Prostate gland (tissue), 2 donors: ENCODE measurements around the gene UBE2J2. TPM values are rescaled to one million over a fixed set of nuclear protein-coding genes. Genes with fewer than 3 reads are reported as not detected.
A peak's percentile ranks its signal among the peaks of the same experiment; 100 is the strongest.

Experiments used
- DNase-seq: peaks from one replicate; pipeline ENCODE4 v3.0.0-alpha.2; 2019; ENCODE audit warnings: low spot score
- H3K27ac ChIP-seq, 2 donors: fragments of 200-600 bp; sonication (generic); 2 replicates each; pipeline ENCODE4 v1.5.1; 2017 to 2019
- H3K27me3 ChIP-seq: fragments of 200-600 bp; sonication (generic); replicated peaks from 2 replicates; pipeline ENCODE4 v1.5.1; 2019; ENCODE audit not compliant: insufficient read depth
- H3K36me3 ChIP-seq, 2 donors: fragments of 200-600 bp; sonication (generic); 1 replicate in 1 of 2; 2 replicates in 1 of 2; pipeline versions ENCODE4 v1.5.1 to v1.8.1; 2017 to 2019
- H3K4me1 ChIP-seq: fragments of 200-600 bp; sonication (generic); replicated peaks from 2 replicates; pipeline ENCODE4 v1.5.1; 2019
- H3K4me3 ChIP-seq, 2 donors: fragments of 200-600 bp; sonication (generic); 2 replicates each; pipeline ENCODE4 v1.5.1; 2017 to 2019
- H3K9me3 ChIP-seq: fragments of 200-600 bp; sonication (generic); 2 replicates; pipeline ENCODE4 v1.5.1; 2017
- CTCF ChIP-seq, 4 experiments: fragments of 200-600 bp in 2 of 4; fragments of 450-650 bp in 2 of 4; sonication (generic) in 2 of 4; IDR thresholded peaks; 1 replicate in 3 of 4; 2 replicates in 1 of 4; pipeline ENCODE4 v1.5.1; 2016 to 2019; ENCODE audit warnings: antibody characterized with exemption in 4 of 4, mild to moderate bottlenecking in 2 of 4, moderate library complexity in 2 of 4
- POLR2A ChIP-seq: fragments of 450-650 bp; IDR thresholded peaks from one replicate; pipeline ENCODE4 v1.6.1; 2016; ENCODE audit warnings: antibody characterized with exemption, mild to moderate bottlenecking
- POLR2AphosphoS5 ChIP-seq: sonication (generic); formaldehyde crosslinking; IDR thresholded peaks from one replicate; pipeline ENCODE4 v1.6.1; 2017; ENCODE audit warnings: antibody characterized with exemption
- WGBS: methylation state at CpG from one replicate; pipeline ENCODE4 v1.1.5; 2018; 5-methylcytosine and 5-hydroxymethylcytosine counted together
- intact Hi-C: fragments of 100-400 bp; cut with DNase I; formaldehyde crosslinking; loops from one replicate; pipeline ENCODE4 v1.14.2; 2022
- total RNA-seq, 2 donors: library from RNA; depleted of rRNA; stranded (reverse); fragments of >200 nt; gene quantifications; one replicate each; pipeline ENCODE4 v1.1.0, GENCODE V29; 2016

Gene UBE2J2
- total RNA-seq, 2 donors from 2014 or later, result 56.0 to 79.4 TPM

- TF ChIP-seq POLR2A (no peak), CTCF (IDR thresholded peaks at IDR 0.05) (no peak)
- Histone ChIP-seq H3K36me3 (no peaks in the 10 kb centered on the region), H3K27ac (peak overlapping the region; percentile 71 to 75), H3K27me3 (no peaks in the 10 kb centered on the region), H3K9me3 (no peaks in the 10 kb centered on the region), H3K4me1 (peaks cover 22% of the 10 kb centered on the region), H3K4me3 (peak overlapping the region; percentile 91 to 99)
- 30% methylated on average over 43 of the region's 43 CpGs for WGBS
- intact Hi-C loops, result no loop called here
- DNase-seq, result no peak
Observed at GRCh38 chr1:1272341-1273208, 1.1 kb downstream of the UBE2J2 start.

DNA sequence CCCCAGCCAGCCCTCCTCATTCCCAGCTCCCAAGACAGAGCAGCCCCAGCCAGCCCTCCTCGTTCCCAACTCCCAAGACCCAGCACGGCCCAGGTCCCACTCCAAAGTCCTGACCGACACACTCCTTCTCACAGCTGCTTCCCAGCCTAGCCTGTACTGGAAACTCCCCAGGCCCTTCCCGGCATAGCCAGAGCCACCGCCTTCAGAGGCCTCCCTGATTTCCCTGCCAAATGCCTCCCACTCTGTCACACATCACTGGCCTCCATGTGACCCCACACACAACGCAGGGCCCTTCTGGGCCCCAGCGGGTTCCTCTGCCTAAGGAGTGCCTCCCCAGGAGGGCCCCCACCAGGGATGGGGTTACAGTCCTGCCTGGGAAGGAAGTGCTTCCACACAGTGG is 2.8 kb downstream of the UBE2J2 start:
- Histone ChIP-seq H3K4me3 (no peak overlapping the region), H3K36me3 (no peaks in the 10 kb centered on the region), H3K9me3 (no peaks in the 10 kb centered on the region), H3K4me1 (peaks cover 22% of the 10 kb centered on the region), H3K27ac (no peak overlapping the region), H3K27me3 (no peaks in the 10 kb centered on the region)
- WGBS, result 70% methylated on average over 7 of the region's 7 CpGs
- intact Hi-C loops, result no loop called here
- TF ChIP-seq POLR2AphosphoS5, result no peak
- TF ChIP-seq POLR2A, result no peak
- TF ChIP-seq CTCF (IDR thresholded peaks at IDR 0.05), result no peak
- no peak for DNase-seq

GRCh38 chr1:1268284-1268682 is 5.4 kb downstream of the UBE2J2 start:
- DNase-seq, result no peak
- no peak overlapping the region for H3K27ac ChIP-seq
- peaks cover 22% of the 10 kb centered on the region for H3K4me1 ChIP-seq
- intact Hi-C loops, result no loop called here
- H3K27me3 ChIP-seq, result no peaks in the 10 kb centered on the region
- no peaks in the 10 kb centered on the region for H3K36me3 ChIP-seq
- 95% methylated on average over 13 of the region's 13 CpGs for WGBS
- H3K4me3 ChIP-seq, result no peak overlapping the region
- H3K9me3 ChIP-seq, result no peaks in the 10 kb centered on the region
- no peak for TF ChIP-seq CTCF (IDR thresholded peaks at IDR 0.05)
- TF ChIP-seq POLR2A, result no peak
- TF ChIP-seq POLR2AphosphoS5, result no peak

DNA sequence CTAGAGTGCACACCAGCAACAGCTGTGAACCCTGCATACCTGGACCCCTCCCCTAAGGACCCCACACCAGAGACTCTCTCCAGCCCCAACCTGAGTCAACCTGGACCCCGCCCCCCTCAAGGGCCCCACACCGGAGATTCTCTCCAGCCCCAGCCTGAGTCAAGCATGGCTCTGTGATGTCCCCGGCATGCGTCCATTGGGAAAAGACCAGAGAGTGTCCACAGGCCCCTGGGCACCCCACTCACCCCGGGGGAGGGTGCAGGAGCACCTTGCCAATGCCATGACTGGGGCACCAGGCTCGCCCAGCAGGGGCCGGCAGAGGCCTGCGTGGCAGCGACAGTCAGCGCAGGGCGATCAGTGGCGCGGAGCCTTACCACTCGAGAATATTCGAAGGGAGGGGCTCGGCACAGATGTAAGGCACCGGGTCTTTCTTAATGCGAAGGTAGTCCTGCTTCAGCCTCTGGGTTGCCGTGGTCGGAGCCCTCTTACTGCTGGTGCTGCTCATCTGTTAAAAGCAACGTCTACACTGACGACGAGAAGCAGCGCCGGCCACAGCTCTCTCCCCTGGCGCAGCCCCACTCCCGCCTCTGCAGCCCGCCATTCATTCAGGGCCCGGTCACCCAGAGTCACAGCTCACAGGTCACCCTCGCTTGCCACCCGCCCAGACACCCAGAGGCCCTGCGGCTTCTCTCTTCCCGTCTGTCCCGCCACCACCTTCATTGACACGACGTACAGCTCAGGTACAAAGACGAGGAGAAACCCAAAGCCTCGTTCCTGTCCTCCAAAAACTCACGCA is 6.0 kb downstream of the UBE2J2 start:
- Histone ChIP-seq H3K36me3 (peaks cover 0 to 2% of the 10 kb centered on the region in 2 donors), H3K9me3 (no peaks in the 10 kb centered on the region), H3K4me1 (peaks cover 21% of the 10 kb centered on the region), H3K27me3 (no peaks in the 10 kb centered on the region), H3K27ac (no peak overlapping the region), H3K4me3 (no peak overlapping the region)
- no peak for DNase-seq
- no peak for TF ChIP-seq CTCF (IDR thresholded peaks at IDR 0.05)
- TF ChIP-seq POLR2A, result no peak
- TF ChIP-seq POLR2AphosphoS5, result no peak
- intact Hi-C loops, result no loop called here
- 92% methylated on average over 39 of the region's 39 CpGs for WGBS
